Activated CD4-positive, alpha-beta T cell treated with anti-CD3 and anti-CD28 coated beads, Interleukin-2, Interleukin-4, amounts not matched to agents 100 ng/mL and 50 ng/mL, durations not matched to agents 16 hours and 8 hours (primary cell): ENCODE results near the gene TRIM44.
"Not testable (repeated sequence)": the region's sequence is repeated elsewhere in the genome, so short reads cannot be mapped to it uniquely, and the experiment has no call there.

Source experiments
- DNase-seq: peaks from one replicate; pipeline ENCODE4 v3.0.0-alpha.2; 2020; ENCODE audit warnings: low spot score

Gene TRIM44

DNA sequence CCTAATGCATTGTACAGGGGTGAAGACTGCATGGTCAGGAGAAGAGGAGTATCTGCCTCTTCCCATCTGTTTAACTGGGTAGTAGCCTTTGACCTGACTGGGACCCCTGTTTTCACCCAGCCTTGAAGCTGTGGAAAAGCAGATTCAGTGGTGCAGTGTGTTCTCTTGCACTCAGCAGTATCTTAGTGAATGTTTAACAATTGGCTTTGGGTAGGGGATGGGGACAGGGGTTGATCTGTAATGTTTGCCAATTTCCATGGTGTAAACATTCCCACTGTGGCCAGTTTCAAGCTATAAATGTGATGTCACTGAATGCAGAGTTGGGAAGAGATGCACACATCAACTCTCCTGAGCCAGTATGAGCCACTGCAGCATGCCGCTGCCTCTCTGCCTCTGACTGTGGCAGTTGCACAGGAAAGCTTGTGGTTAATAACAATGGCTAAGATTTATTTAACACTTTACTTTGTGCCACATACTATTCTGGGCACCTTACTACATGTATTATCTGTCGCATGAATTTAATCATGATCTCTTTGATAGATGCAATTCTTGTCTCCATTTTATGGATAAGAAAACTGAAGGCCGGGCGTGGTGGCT, 28.6 kb upstream of the TRIM44 start:
- DNase-seq, result no peak

DNA sequence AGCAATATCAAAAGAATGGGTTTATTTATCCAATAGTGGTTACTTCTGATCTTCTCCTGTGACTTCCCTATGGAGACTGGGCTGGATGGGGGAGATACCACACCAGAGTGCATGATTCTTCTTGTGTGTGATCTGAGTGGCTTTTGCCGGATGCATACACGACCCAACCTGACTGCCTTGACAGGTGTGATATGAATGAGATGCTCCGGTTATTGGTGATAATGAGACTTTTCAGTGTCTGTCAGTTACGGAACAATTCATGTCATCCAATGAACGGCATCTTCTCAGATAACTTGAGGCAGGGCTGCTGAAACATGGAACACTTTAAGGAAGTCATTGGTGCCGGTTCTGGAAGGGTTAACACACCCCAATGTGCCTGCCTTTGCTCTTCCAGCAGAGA, 26.6 kb upstream of the TRIM44 start:
- DNase-seq, result no peak

DNA sequence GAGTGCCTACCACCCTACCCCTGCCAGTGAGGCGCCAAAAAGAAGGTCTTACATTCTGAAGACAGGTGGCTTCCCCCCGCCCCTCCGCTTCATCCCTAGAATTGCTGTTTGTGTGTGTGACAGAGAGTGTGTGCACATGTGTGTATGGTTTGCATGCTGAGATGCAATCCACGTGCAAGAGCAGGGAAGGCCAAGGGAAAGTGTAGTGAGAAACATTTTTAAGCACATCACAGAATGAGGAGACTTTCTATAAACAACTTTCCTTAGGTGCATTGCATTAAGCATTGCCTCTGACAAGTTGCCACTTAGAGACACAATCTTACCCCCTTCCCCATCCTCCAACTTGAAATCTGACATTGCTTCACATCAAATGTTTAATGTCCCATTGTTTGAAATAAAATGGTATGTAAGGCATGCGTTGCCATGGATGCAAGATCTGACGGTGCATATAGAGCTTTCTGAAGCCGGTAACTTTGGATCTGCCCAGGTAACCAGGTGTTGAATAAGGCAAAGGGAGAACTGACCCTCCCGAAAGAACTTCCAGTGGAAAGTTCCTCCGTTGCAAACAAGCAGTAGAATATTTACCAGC, 22.9 kb upstream of the TRIM44 start:
- no peak for DNase-seq

DNA sequence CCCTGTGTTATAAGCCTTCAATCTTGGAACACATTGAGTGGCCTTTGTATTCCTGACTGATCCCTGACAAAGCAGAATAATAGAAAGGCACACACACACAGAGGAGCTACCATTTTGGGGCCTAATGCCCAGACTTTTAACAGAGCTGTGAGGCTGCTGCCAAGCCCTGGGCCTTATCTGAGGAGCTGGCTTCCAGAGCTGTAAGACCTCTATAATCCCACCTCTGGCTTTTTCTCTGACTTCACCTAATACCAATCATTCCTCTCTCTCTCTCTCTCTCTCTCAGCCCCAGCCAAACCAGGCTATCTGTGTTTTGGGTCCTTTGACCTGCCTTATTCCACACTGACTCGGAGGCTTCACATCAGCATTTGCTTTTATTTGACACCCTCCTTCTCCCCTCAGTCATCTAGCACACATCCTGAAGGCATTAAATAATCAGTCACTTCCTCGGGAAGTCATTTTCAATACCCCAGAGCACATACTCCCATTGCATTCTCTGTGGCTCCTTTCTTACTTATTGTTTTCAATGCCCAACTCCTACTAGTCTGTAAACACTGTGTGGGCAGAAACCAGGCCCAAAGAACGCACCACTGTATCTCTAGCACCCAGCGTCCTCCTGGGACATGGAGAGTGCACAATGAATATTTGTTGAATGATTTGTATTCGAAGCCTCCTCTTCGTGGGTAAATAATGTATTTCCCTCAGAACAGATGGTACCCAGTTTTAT, 21.2 kb upstream of the TRIM44 start:
- DNase-seq, result no peak

DNA sequence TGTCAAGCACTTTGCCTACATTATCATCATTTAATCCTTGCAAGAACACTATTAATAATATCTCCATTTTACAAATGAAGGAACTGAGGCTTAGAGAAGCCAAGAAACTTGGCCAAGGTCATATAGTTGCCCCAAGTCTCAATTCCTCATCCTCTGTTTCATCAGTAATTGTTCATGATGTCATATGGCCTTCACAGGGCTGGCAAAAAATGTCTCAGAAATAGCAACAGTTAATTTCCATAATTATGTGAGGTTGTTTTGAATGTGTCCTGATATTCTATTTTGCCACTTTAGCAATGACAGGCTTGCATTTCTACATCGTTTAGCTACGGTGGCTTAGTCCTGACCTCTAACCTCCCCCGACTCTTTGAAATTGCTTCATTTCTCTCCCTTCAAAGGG, 20.6 kb upstream of the TRIM44 start:
- no peak for DNase-seq

DNA sequence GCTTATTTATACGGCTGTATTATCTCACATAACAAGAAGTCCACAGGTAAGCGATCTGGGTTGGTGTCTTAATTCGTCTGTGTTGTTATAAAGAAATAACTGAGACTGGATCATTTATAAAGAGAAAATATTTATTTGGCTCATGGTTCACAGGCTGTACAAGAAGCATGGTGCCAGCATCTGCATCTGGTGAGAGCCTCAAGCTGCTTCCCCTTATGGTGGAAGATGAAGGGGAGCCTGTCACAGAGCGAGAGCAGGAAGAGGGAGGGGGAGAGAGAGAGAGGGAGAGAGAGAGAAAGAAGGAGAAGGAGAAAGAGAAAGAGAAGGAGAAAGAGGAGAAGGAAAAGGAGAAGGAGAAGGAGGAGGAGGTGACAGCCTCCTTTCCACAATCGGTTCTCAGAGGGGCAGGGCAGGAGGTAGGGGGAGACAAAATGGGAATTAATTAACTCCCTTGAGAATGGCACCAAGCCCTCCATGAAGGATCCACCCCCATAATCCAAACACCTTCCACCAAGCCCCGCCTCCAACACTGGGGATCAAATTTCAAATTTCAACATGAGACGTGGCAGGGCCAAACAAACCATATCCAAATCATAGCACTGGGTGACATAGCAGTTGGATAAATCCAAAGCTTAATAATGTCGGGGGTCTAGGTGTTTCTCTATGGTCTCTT, 15.0 kb upstream of the TRIM44 start:
- no peak for DNase-seq

DNA sequence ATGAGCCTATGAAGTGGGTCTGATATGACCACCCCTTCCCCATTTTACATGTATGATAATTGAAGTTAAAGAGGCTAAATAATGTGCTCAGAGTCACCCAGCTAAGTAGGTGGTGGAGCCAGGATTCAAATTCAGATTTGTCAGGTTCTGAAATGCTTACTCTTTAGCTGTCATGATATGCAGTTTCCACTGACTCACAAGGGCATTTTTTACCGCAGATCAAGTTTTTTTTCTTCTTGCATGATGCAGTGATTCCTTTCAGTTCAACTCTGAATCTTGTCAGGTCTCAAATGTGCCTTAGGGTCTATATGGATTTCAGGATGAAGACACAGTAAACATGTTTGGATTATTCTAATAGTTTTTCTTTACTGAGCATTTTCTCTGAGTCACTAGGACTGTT, 12.6 kb upstream of the TRIM44 start:
- DNase-seq, result peak; percentile 4

DNA sequence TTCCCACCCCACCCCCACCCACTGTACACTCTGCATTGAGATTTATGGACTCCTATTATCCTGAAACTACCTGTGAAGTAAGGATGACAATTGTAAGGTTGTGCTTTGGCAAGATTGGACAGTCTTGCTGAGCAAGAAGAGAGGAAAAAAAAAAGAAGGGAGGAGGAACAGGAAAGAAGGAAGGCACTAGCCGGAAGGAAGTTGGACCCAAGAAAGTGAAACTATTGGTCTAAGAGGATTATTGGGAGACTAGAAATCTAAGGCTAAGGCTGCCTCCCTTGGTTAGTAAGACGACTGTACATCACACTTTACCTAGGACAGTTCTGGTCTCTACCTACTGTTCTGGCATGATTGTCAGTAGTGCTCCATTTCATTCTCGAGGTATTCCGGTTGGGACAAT, 12.1 kb upstream of the TRIM44 start:
- DNase-seq, result no peak

DNA sequence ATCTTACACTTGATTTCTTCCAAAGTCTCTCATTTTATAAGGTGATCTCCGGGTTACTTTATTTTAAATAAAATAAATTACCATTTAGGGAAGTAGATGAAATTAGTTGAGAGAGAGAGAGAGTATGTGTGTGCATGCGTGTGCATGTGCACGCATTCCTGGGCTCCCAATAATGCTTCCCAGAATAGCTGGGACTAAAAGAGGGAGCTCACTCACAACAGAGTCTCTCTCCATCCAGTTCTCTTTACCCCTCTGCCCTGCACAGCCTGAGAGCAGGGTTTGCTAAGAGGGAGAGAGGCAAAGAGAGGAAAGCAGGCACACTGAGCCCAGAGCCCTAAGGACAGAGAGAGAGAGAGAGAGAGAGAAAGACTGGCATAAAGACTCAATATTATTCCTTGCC, 11.3 kb upstream of the TRIM44 start:
- no peak for DNase-seq

DNA sequence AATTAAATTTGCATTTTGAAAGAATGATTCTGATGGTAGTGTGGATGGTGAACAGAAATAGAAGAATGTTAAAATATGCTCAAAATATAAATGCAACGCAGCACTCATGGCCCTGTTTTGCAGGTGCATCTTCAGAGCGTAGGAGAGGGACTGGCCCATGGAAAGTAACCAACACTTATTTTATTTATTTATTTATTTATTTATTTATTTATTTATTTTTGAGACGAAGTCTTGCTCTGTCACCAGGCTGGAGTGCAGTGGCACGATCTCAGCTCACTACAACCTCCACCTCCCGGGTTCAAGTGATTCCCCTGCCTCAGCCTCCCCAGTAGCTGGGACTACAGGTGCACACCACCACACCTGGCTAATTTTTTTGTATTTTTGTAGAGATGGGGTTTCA, 9.8 kb upstream of the TRIM44 start:
- not testable (repeated sequence) for DNase-seq

DNA sequence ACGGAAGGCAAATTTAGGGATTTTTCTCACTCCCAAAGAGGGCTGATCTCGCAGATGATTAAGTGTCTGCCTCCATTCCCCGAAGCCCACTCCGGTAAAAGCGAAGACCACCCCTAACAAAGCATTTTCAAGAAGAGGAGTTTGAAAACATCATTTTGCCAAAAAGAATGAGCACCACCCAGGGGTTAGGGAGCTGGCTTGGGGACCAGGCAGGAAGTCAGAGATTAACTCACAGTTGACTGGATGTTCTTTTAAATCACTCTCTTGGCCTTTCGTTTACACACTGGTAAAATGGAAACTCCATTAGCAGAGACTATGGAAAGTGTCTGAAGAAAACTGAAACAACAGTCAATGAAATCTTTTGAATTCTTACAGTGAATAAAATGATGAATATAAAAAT, 7.9 kb upstream of the TRIM44 start:
- DNase-seq, result no peak

DNA sequence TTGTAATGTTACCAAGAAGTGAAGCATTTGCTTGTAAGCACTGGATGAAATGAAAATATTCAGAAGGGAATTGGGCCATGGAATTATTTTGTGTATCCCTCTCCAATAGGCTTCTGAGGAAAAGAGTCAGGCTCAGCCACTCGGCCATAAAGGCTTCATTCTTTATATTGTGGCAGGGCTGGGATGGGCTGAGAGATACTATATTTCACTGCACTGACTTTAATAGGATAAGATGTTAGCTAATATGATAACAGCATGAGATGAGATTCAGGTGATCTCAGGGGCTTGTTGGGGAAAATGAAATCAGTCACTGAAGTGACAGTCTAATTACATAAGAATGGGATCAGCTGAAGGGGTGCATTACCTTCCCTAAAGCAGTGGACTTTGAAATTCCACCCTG, 7.3 kb upstream of the TRIM44 start:
- DNase-seq, result no peak

DNA sequence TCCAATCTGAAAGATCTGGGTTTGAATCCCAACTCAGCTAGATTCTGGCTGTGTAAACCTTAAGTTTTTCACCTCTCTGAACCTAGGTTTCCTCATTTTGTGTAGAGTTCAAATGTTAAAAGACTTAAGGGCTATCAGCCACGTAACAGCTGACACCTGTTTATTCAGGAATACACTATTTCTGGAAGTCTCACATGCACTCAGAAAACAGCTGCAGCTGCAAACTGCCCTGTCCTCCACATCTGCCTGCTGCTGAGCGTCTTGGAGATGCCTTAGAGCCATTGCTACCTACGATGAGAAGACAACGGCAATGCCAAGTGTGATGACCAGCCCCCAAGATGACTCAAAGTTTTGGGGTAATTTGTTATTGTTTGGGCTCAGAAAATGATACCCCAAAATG, 6.7 kb upstream of the TRIM44 start:
- no peak for DNase-seq

DNA sequence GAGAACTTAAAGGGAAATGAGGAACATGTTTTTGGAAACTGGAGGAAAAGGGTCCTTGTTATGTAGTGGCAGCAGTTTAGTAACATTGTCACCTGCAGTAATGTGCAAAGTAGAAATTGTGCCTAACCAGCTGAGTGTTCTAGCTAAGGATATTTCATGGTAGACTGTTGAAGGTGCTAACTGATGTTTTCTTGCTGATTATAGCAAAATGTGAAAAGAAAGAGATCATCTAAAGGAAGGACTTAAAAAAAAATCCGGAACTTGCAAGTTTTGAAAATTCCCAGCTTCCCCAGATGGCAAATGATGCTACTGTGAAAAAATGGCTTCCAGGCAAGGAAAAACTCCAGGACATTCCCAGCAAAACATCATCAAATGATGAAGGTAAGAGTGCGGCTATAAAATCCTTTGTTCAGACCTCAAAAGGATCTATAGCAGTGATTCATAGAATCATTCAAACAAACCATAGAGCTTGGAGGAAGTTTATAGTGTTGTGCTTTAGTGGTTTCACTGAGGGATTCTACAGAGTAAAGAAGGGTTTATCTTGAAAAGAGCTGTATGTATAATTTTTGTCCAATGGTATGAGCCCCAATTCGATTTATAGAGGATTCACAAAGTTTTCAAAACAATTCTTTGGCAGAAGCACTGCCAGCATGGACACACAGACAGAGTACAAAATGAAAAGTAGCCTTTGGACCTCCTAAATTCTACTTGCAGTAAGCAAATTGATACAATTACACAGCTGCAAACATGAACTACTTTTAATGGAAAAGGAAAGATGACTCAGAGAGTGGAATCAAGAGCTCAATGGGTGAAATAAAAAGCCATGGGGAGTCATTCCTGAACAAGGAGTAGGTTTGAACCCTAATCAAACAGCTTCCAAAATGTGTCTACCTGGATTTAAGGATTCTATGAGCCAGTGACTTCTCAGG, 4.3 kb upstream of the TRIM44 start:
- DNase-seq, result no peak

DNA sequence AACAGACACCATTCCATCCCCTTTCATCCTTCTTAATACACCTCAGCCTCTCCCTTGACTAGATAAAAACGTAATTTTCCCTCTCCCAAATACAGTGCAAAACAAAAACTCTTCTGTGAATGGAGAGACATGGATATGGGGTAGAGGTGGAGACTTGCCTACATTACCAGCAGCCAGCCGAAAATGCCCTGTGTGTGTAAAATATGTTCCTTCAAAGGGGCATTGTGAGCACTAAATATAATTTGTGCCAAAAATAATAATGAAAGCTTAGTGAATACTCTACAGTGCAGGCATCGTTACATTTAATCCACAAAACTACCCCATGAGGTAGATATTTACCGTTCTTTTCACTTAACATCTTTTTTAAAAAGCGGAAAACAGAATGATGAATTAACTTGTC, 1.0 kb upstream of the TRIM44 start:
- DNase-seq, result no peak

DNA sequence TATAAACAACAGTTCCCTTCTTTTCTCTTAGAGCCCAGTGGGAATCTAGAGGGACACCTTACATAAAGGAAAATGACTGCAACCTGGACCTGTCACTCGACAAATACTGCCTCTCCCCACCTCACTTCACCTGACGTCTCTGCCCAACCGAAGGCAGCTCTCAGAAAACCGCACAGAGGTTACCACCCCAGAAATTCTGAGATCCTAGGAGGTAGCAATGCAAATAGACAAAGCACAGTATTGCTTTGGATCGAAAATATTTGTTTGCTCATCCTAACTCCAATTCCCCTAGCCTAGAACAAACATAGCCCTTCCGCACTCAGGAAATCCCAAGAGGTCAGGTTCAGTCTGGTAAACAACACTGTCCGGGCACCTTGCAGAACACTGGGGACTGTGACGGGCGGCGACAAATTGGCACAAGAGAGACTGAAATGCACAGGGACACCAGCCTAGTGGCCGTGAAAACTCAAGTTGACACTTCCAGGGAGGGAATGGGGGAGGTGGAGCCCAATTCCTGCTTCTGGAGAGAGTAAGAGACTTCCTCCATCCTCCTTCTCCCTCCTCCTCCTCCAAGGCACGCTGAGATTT, 420 bp upstream of the TRIM44 start:
- DNase-seq, result no peak

DNA sequence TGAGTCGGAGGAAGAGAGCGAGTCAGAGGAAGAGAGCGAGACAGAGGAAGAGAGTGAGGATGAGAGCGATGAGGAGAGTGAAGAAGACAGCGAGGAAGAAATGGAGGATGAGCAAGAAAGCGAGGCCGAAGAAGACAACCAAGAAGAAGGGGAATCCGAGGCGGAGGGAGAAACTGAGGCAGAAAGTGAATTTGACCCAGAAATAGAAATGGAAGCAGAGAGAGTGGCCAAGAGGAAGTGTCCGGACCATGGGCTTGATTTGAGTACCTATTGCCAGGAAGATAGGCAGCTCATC, 780 bp downstream of the TRIM44 start:
- no peak for DNase-seq

DNA sequence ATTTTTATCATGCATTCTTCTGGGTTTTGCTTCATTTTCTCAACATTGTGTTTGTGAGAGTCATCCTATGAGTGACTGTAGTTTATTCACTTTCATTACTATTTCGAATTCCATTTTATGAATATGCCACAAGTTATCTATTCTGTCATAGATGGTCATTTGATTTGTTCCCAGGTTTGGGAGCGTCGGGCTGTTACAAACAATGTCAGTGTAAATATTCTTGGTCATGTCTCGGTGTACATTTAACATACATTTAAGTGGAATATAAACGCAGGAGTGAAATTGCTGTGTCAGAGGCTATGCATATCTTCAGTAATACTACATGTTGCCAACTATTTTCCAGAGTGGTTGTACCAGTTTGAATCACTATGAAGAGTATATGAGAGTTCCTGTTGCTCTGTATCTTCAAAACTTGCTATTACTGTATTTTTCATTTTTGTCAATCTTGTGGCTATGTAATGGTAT, 2.4 kb downstream of the TRIM44 start:
- DNase-seq, result no peak

DNA sequence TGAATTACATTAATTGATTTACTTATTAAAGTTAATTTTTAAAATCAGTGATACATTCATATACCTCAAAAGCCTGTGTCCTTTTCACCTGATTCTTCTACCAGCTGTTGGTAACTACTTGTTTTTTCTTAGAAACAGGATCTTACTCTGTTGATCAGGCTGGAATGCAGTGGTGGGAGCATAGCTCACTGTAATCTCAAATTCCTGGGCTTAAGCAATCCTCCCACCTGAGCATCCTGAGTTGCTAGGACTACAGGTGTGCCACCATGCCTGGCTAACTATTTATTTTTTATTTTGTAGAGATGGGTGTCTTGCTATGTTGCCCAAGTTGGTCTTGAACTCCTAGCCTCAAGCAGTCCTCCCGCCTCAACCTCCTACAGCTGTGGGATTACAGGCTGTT, 4.7 kb downstream of the TRIM44 start:
- no peak for DNase-seq

DNA sequence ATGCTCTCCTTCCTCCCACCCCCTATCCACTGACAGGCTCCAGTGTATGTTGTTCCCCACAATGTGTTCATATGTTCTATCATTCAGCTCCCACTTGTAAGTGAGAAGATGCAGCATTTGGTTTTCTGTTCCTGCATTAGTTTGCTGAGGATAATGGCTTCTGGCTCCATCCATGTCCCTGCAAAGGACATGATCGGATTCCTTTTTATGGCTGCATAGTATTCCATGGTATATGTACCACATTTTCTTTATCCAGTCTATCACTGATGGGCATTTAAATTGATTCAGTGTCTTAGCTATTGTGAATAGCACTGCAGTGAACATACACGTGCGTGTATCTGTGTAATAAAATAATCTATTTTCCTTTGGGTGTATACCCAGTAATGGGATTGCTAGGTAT, 5.8 kb downstream of the TRIM44 start:
- not testable (repeated sequence) for DNase-seq

DNA sequence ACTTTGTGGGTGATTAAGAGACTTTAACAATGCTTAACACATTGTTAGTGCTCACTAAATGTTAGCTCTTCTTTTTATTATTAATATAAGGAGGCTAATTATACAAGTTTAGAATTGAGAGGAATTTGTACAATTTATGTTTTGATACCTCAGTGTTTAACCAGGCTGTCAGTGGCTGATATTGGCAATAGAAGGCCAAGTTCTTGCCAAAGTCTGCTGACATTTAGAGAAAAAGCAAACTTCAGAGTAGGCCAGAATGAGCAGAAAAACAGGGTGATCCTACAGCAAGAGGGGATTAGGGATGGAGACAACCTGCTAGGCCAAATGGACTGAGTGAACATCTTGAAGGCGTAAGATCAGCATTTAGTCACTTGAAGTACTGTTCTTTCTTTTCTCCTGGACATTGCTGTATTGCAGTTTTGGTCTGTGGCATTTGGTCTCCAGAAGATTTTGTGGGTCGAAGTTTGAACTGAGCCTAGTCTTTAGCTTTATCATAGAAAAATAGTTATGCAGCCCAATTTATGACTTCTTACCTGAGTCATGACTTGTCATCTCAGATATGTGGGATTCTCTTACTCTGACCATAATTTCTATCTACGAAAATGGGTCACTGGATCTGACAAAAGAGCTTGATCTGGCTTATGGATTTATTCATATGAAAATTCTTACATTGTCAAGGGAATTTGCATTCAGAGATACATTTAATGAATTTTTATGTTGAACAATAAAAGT, 9.0 kb downstream of the TRIM44 start:
- no peak for DNase-seq
